ENCODE results near the gene ZBTB44.

ZBTB44 gene

GRCh38 chr11:130313383-130314183 lies 1.1 kb downstream of the ZBTB44 start:
- ChIA-PET POLR2A (no interaction called here), CTCF (interaction anchor here (0.6 kb wide), 1 partner anchor 543 kb away, joined by 3 read pairs; no protein-coding TSS in a partner anchor)

GRCh38 chr11:130312046-130312445 lies 2.7 kb downstream of the ZBTB44 start:
- ChIA-PET POLR2A (no interaction called here), CTCF (no interaction called here)
- no peak for TF ChIP-seq CTCF (IDR thresholded peaks at IDR 0.05; ENCODE audit: insufficient read depth, low read length, missing control alignments)
- no peak overlapping the region for H3K4me3 ChIP-seq (ENCODE audit: low read depth, low read length)
- no peak for DNase-seq (ENCODE audit: low read depth, low spot score)

More at GRCh38 chr11:130313383-130314183, 1.1 kb downstream of the ZBTB44 start:
- peak overlapping the region; percentile 73 for H3K4me3 ChIP-seq (ENCODE audit: low read depth, low read length)
- DNase-seq (ENCODE audit: low read depth, low spot score), result no peak
- no peak for TF ChIP-seq CTCF (IDR thresholded peaks at IDR 0.05; ENCODE audit: insufficient read depth, low read length, missing control alignments)

GRCh38 chr11:130310622-130311021 lies 4.1 kb downstream of the ZBTB44 start:
- DNase-seq (ENCODE audit: low read depth, low spot score), result no peak
- no peak overlapping the region for H3K4me3 ChIP-seq (ENCODE audit: low read depth, low read length)
- no peak for TF ChIP-seq CTCF (IDR thresholded peaks at IDR 0.05; ENCODE audit: insufficient read depth, low read length, missing control alignments)
- CTCF ChIA-PET, result interaction anchor here (0.8 kb wide), 1 partner anchor 14 kb away, joined by 3 read pairs; no protein-coding TSS in a partner anchor
- POLR2A ChIA-PET, result interaction anchor here (0.7 kb wide), 1 partner anchor 40 kb away, joined by 4 read pairs; no protein-coding TSS in a partner anchor

DNA sequence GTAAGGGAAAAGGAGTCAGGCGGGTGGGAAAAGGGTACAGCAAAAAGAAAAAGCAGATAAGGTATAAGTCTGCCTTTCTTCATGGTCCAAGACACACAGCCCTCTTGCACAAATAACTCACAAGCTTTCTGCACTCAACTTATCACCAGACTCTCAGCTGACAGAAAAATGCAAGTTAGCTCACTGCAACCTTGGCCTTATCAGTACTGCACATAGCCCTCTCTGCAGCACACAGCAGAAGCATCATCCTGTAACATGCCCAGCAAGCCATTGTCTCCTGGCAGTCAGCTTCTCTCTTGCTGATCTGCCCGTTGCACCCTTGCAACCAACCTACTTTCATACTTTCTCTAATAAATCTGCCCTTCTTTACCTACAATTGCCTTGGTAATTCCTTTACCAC lies 5.8 kb downstream of the ZBTB44 start:
- ChIA-PET POLR2A (no interaction called here), CTCF (no interaction called here)
- no peak for TF ChIP-seq CTCF (IDR thresholded peaks at IDR 0.05; ENCODE audit: insufficient read depth, low read length, missing control alignments)
- no peak for DNase-seq (ENCODE audit: low read depth, low spot score)
- H3K4me3 ChIP-seq (ENCODE audit: low read depth, low read length), result no peak overlapping the region

DNA sequence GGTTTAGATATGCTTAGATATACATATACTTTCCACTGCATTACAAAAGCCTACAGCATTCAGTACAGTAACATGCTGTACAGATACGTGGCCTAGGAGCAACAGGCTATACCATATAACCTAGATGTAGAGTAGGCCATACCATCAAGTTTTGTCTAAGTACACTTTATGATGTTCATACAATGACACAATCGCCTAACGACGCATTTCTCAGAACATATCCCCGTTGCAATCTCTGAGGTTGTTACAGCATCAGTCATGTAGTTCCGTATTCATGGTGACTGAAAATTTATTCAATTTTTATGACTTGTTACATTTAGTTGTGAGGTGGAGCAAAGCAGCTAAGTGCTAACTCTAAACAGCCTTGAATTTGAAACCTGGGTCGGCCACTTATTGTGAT lies 6.7 kb downstream of the ZBTB44 start:
- TF ChIP-seq CTCF (IDR thresholded peaks at IDR 0.05; ENCODE audit: insufficient read depth, low read length, missing control alignments), result no peak
- POLR2A ChIA-PET, result no interaction called here
- CTCF ChIA-PET, result no interaction called here
- no peak for DNase-seq (ENCODE audit: low read depth, low spot score)
- H3K4me3 ChIP-seq (ENCODE audit: low read depth, low read length), result no peak overlapping the region

DNA sequence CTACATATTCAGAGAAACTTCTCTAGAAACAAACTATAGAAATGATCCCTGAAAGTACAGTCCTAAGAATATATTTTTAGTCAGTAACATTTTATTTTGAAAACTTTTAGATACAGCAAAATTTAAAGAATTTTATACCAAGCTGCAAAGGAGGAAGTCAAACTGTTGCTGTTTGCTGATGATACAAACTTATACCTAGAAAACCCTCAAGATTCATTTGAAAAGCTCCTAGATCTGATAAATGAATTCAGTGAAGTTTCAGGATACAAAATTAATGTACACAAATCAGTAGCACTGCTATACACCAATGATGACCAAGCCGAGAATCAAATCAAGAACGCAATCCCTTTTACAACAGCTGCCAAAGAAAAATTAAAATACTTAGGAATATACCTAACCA lies 10.1 kb downstream of the ZBTB44 start:
- POLR2A ChIA-PET, result no interaction called here
- DNase-seq (ENCODE audit: low read depth, low spot score), result no peak
- H3K4me3 ChIP-seq (ENCODE audit: low read depth, low read length), result no peak overlapping the region
- CTCF ChIA-PET, result no interaction called here
- no peak for TF ChIP-seq CTCF (IDR thresholded peaks at IDR 0.05; ENCODE audit: insufficient read depth, low read length, missing control alignments)
